HG03442 (cell line): ENCODE results near the gene CASP10.
A peak's percentile ranks its signal among the peaks of the same experiment; 100 is the strongest.

Experiments used
- ATAC-seq: cut with Tn5 transposase; IDR thresholded peaks from one replicate; pipeline ENCODE4 v1.9.1; 2021; ENCODE audit warnings: mild to moderate bottlenecking, moderate library complexity; ENCODE audit not compliant: unreplicated experiment

CASP10 gene

GRCh38 chr2:201195331-201195730, 12.4 kb downstream of the CASP10 start:
- ATAC-seq, result no peak

- no peak for ATAC-seq
Observed at GRCh38 chr2:201196003-201196402, 13.1 kb downstream of the CASP10 start.

- no peak for ATAC-seq
Observed at GRCh38 chr2:201196803-201197202, 13.9 kb downstream of the CASP10 start.

DNA sequence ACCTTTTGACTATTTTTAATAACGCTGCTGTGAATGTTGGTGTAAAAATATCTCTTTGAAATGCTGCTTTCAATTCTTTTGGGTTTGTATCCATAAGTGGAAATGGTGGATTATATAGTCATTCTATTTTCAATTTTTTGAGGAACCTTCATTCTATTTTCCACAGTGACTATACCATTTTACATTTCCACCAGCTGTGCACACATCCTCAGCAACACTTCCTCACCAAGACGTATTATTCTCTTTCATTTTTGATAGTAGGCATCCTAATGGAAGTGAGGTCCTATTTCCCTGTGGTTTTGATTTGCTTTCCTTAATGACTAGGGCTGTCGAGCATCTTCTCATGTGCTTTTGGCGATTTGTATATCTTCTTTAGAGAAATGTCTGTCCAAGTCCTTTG, 14.8 kb downstream of the CASP10 start:
- ATAC-seq, result no peak

- no peak for ATAC-seq
Observed at GRCh38 chr2:201199847-201200246, 16.9 kb downstream of the CASP10 start.

DNA sequence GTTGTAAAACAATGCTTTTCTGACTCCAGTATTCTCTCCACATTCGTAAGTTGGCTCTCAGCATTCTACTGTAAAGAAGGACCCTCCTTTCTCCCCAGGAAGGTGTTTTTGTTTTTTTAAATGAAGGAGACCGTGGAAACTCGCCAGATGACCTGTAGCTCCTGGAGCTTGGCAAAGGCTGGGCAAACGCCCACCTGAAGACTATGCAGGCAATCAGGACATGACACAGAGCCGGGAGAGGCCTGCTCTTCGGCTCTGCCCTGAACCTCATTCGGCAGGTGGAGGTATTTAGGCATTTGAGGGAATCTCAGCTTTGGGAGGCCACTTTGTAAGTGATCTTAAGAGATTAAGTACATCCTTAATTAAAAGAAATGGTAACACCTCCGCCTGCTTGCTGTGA, 17.4 kb downstream of the CASP10 start:
- no peak for ATAC-seq

DNA sequence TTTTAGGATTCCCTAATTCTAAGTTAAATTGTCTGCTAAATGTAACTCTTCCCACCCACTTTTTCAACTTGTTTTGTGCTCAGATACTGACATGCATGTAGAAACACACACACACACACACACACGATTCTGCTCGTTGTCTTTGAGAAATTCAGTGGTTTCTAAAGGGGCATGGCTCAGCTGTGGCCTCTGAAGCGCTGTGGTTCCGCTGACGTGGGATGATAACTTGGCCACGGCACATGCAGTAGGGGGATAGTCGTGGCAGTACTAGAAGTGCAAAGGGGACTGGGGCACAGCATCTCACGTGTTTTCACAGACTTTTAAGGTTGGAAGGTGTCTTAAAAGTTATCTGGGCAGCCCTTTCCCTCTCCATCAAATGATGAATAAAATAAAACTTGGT, 18.4 kb downstream of the CASP10 start:
- no peak for ATAC-seq

DNA sequence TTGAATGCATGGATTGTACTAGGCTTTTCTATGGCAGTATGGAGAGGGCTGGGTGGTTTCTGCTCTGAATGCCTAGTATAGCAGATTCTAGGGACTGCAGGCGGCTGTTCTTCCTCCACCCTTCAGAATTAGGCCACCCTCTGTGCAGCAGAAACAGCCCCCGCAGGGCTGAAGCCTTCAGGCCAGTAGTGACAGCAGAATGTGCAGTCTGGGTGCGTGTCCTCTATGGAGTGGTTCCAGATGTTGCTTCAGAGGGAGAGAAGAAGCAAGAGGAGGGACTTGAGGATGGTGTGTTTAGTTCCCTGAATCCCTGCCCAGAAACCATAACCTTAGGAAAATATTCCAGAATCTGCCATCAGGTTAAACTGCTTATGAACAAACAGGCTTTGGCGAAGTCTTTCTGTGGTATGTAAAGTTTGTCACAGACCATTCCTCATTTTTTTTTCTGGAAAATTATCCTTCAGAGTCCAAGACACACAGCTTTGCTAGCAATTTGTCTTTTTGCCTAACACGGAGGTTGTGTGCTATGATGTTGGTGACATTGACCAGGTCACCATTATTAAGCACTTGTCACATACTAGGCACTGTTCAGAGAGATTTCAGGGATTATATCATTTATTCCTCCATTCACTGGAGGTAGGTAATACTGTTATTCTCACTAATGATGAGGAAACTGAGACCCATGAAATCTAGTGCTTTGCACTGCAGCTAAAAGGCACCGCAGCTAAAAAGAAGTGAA, 21.1 kb downstream of the CASP10 start:
- ATAC-seq, result no peak

DNA sequence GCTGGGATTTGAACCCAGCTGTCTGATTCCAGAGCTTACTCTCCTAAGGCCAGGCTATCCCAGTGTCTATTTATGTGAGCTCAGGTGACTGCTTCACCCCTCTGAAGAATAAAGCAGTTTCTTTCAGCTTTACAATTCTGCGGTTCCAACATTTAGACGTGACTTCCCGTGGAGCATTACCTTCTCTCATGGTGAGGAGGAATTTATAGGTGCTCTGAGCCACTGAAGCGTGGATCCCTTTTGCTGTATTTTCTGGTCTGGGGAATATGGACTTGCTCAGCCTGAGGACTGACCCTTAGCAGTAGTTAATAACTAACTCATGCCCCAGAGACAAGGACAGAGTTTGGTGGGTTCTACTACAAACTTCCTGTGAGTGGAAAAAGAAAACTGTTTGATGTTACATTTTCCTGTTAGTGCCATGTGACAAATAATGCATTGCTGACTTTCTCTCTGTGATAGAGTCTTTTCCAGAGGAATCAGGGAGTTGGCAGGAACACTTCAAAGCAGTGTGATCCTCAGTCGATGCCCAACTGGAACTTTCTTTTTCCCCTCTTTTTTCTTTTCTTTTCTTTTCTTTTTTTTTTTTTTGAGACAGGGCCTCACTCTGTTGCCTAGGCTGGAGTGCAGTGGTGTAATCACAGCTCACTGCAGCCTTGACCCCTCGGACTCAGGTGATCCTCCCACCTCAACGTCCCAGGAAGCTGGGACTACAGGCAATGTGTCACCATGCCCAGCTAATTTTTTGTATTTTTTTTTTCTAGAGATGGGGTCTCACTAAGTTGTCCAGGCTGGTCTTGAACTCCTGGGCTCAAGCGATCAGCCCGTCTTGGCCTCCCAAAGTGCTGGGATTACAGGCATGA, 21.9 kb downstream of the CASP10 start:
- ATAC-seq, result no peak

DNA sequence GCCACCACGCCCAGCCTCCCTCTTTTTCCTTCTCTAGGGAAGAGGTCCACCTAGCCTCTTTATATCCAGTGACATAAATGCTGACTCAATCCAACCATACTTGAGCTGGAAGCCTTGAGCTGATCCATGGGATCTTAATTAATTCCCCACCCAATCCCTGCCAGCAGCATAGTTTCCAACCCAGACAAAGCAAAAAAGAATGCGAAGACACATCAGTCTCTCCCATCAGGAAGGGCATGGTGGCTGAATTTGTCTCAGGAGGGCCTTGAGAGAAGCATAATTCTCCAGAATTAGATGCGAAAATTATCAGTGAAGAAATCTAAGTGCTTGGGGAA, 22.5 kb downstream of the CASP10 start:
- no peak for ATAC-seq

- ATAC-seq, result peak; percentile 75
Observed at GRCh38 chr2:201208563-201209252, 25.8 kb downstream of the CASP10 start.

DNA sequence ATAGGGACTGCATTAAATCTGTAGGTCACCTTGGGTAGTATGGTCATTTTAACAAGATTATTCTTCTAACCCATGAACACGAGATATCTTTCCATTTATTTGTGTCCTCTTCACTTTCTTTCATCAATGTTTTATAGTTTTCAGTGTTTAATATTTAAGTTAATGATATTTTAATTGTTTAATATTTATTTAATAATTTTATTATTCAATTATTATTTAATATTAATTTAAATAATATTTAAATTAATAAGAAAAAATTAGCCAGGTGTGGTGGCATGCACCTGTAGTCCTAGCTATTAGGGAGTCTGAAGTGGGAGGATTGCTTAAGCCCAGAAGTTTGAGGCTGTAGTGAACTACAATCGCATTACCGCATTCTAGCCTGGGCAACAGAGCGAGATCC, 33.0 kb downstream of the CASP10 start:
- no peak for ATAC-seq

DNA sequence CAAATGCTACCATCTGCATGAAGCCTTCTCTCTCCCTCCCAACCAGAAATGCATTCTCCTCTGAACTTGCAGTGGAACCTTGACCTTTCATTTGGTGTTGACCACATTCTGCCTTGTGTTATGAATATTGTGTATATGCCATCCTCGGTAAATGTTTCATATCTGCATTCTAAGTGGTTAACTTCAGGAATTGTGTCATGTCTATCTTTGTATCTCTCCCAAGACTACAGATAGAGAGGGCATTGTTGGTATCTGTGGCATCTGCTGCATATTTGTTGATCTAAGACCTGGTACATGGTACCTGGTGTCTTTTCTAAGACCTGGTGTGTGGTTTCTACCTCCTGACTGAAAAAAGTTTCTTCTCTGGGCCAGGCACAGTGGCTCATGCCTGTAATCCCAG, 34.0 kb downstream of the CASP10 start:
- no peak for ATAC-seq

GRCh38 chr2:201218780-201219179, 35.8 kb downstream of the CASP10 start:
- ATAC-seq, result no peak

- ATAC-seq, result no peak
Observed at GRCh38 chr2:201219328-201220096, 36.6 kb downstream of the CASP10 start.

- no peak for ATAC-seq
Observed at GRCh38 chr2:201220102-201220570, 37.2 kb downstream of the CASP10 start.

DNA sequence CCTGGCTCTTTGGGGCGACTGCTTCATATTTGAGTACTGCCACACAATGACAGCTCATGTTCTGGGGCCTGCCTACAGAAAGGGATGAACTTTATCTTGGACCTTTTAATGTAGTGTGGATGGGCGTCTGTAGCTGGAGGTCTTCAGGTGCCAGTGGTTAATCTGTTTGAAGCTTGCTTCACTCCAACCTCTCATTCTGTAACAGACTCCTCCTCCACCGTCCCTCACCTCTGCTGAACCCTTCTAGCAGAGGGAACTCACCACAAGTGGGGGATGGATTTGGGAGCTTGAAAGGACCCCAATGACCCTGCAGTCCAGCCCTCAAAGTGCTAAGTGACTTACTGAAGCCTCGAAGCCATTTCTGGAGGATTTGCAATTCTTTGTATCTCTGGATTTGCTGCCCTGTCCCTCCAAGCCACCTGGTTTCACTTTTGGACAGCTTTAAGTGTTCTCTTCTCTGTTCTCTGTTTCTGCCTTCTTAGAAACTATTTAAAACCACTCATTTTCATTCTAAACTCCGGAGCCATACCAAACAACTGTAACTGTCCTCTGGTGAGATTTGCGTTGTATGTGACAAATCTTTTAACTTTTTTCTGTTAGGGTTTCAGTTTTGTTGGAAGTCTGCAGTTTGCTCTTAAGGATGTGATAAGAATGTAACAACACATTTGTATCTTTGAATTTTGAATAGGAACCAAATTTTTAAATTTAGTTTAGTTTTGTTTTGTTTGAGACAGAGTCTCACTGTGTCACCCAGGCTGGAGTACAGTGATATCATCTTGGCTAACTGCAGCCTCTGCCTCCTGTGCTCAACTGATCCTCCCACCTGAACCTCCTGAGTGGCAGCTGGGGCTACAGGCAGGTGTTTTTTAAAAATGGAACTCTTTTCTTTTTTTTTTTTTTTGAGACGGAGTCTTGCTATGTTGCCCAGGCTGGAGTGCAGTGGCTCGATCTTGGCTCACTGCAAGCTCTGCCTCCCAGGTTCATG, 40.4 kb downstream of the CASP10 start:
- ATAC-seq, result peak; percentile 85

GRCh38 chr2:201228271-201228911, 45.5 kb downstream of the CASP10 start:
- no peak for ATAC-seq

- ATAC-seq, result no peak
Observed at GRCh38 chr2:201228912-201229290, 46.0 kb downstream of the CASP10 start.
